ENCODE measurements around the gene CLDN5. TPM values are rescaled to one million over a fixed set of nuclear protein-coding genes. Genes with fewer than 3 reads are reported as not detected.

Gene CLDN5
- total and polyA plus RNA-seq, 5 experiments from 2014 or later = 0.11 to 0.22 TPM; not detected in 3

DNA sequence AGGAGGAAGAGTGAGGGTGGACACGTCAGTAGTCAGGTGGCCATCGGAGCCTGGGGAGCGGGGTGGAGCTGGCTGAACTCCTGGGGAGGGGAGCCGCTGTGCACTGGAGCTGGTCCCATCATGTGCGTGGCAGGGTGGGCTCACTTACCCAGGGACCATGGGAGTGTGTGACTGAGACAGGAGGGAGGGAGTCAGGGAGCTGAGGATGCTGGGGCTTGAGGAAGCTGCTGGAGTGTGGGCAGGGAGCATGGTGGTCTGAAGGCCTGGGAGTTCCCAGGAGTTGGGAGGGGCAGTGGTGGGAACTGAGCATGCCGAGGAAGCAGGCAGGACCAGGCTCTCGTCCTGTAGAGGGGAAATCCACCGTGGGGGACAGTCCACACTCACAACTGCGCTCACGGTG is 18.0 kb downstream of the CLDN5 start:
- peaks cover 12 to 23% (median 15%) of the 10 kb centered on the region in 4 donors for H3K4me1 Mint-ChIP-seq
- no peaks in the 10 kb centered on the region for H3K9me3 Mint-ChIP-seq
- H3K27ac Mint-ChIP-seq = peak overlapping the region in 3 of 10 donors; percentile 87 to 91 (median 89)
- DNase-seq = no peak
- ATAC-seq = no peak
- no peaks in the 10 kb centered on the region for H3K27me3 Mint-ChIP-seq
- POLR2A ChIA-PET = interaction anchor here (1.3 kb wide), 1 partner anchor 27 kb away, joined by 3 read pairs; the partner anchor contains the start of gene CDC45
- no peaks in the 10 kb centered on the region for H3K36me3 Mint-ChIP-seq
- peak overlapping the region in 2 of 10 donors; percentile 40 to 64 for H3K4me3 Mint-ChIP-seq

DNA sequence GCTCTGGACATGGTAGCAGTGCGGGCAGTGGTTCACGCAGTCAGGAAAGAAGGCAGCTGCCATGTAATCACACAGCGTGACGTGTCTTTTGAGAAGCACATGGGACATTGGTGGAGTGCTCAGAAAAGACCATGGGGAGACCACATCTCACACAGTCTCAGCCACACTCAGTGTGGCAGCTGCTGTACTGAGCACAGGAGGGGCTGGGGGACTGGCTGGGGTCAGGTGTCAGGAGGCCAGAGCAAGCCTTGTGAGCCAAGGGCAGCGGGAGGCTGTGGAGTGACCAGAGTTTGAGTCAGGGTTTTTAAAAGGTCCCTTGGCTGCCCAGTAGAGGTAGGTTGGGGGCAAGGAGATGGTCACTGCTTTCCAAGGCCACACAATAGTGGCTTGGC is 18.5 kb downstream of the CLDN5 start:
- POLR2A ChIA-PET = no interaction called here
- Mint-ChIP-seq H3K9me3 (no peaks in the 10 kb centered on the region), H3K36me3 (no peaks in the 10 kb centered on the region), H3K27me3 (no peaks in the 10 kb centered on the region), H3K27ac (peak overlapping the region in 4 of 10 donors; percentile 82 to 91 (median 88)), H3K4me3 (peak overlapping the region in 6 of 10 donors; percentile 22 to 64 (median 56)), H3K4me1 (peaks cover 12 to 23% (median 15%) of the 10 kb centered on the region in 4 donors)
- DNase-seq (no peak), ATAC-seq (peak in 1 of 2 donors; percentile 8)

- Mint-ChIP-seq H3K36me3 (no peaks in the 10 kb centered on the region), H3K9me3 (no peaks in the 10 kb centered on the region), H3K4me3 (peak overlapping the region in 6 of 10 donors; percentile 42 to 64 (median 56)), H3K27me3 (no peaks in the 10 kb centered on the region), H3K27ac (peak overlapping the region in 6 of 10 donors; percentile 24 to 91 (median 84)), H3K4me1 (peaks cover 12 to 23% (median 15%) of the 10 kb centered on the region in 4 donors)
- DNase-seq = peak in 2 of 10 donors; percentile 23 to 26
- ATAC-seq = peak in 1 of 2 donors; percentile 43
- POLR2A ChIA-PET = no interaction called here
These were observed 19.1 kb downstream of the CLDN5 start for GRCh38 chr22:19504900-19505734.

GRCh38 chr22:19503869-19504268 is 20.3 kb downstream of the CLDN5 start:
- DNase-seq (no peak), ATAC-seq (no peak)
- Mint-ChIP-seq H3K36me3 (no peaks in the 10 kb centered on the region), H3K27me3 (no peaks in the 10 kb centered on the region), H3K27ac (no peak overlapping the region), H3K9me3 (no peaks in the 10 kb centered on the region), H3K4me3 (no peak overlapping the region), H3K4me1 (peaks cover 14 to 23% (median 15%) of the 10 kb centered on the region in 4 donors)
- POLR2A ChIA-PET = no interaction called here

DNA sequence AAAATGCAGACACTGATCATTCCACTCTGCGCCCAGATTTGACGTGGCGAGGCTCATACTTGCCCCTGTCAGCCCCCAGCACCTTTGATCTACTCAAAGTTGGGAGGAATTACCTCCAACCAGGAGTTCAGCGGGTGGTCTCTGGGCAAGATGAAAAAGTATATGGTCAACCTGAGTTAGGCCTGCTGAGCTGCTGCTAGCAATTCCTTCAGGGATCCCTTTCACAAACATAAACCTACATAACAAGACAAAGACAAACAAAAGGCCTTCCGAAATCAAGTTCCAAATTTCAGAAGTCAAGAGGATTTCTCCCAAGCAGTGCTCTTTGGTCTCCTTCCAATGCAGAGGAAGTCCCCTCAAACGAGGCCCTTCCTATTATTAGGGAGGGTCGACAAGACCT is 20.8 kb downstream of the CLDN5 start:
- POLR2A ChIA-PET = no interaction called here
- DNase-seq (no peak), ATAC-seq (no peak)
- H3K36me3 Mint-ChIP-seq = no peaks in the 10 kb centered on the region
- H3K27ac Mint-ChIP-seq = peak overlapping the region in 3 of 10 donors; percentile 5 to 11 (median 5)
- no peaks in the 10 kb centered on the region for H3K9me3 Mint-ChIP-seq
- H3K4me3 Mint-ChIP-seq = no peak overlapping the region
- no peaks in the 10 kb centered on the region for H3K27me3 Mint-ChIP-seq
- H3K4me1 Mint-ChIP-seq = peaks cover 14 to 23% (median 15%) of the 10 kb centered on the region in 4 donors

- Mint-ChIP-seq H3K4me1 (peaks cover 14 to 23% (median 15%) of the 10 kb centered on the region in 4 donors), H3K9me3 (no peaks in the 10 kb centered on the region), H3K27ac (peak overlapping the region in 1 of 10 donors; percentile 7), H3K4me3 (no peak overlapping the region), H3K36me3 (no peaks in the 10 kb centered on the region), H3K27me3 (no peaks in the 10 kb centered on the region)
- POLR2A ChIA-PET = no interaction called here
- ATAC-seq (no peak), DNase-seq (no peak)
These were observed 22.2 kb downstream of the CLDN5 start for GRCh38 chr22:19501897-19502447.

GRCh38 chr22:19499880-19500242 is 24.3 kb downstream of the CLDN5 start:
- Mint-ChIP-seq H3K36me3 (no peaks in the 10 kb centered on the region), H3K9me3 (no peaks in the 10 kb centered on the region), H3K4me3 (no peak overlapping the region), H3K27me3 (no peaks in the 10 kb centered on the region), H3K4me1 (peaks cover 7 to 13% (median 9%) of the 10 kb centered on the region in 4 donors), H3K27ac (no peak overlapping the region)
- ATAC-seq (no peak), DNase-seq (no peak)
- POLR2A ChIA-PET = no interaction called here

DNA sequence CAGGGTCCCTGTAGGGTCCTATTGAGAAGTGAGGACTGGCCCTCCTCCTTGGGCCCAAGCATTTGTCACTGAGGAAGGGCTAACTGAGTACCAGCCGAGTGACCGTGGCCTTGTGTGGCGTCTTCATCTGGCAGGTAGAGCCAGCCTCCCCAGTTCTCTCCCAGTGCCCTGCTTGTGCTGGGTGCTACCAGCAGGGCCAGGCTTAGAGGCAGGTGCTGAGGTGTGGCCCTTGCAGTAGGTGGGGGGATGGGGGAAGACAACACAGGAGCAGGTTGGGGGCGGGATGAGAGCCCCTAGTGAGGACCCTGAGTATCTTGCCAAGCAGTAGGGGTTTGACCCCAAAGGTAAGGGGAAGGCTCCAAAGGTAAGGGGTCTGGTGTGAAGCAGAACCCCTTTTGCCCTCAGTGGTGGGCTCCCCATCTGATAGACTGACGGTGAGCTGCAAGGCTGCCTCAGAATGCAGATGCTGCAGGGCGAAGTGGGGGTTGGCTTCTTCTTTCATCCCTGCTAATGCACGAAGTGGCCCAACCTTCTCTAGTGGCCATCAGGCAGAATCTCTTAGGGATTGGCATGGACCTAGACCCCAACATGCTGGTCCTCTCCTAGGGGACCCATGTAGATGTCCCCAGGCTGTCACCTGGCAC is 24.9 kb downstream of the CLDN5 start:
- Mint-ChIP-seq H3K4me1 (peaks cover 6 to 10% (median 8%) of the 10 kb centered on the region in 4 donors), H3K4me3 (no peak overlapping the region), H3K27ac (no peak overlapping the region), H3K36me3 (no peaks in the 10 kb centered on the region), H3K27me3 (no peaks in the 10 kb centered on the region), H3K9me3 (no peaks in the 10 kb centered on the region)
- DNase-seq (no peak), ATAC-seq (no peak)
- POLR2A ChIA-PET = no interaction called here

- DNase-seq = no peak
- H3K36me3 Mint-ChIP-seq = no peaks in the 10 kb centered on the region
- H3K4me3 Mint-ChIP-seq = no peak overlapping the region
- no peaks in the 10 kb centered on the region for H3K27me3 Mint-ChIP-seq
- no peak overlapping the region for H3K27ac Mint-ChIP-seq
- ATAC-seq = no peak
- peaks cover 6 to 8% (median 8%) of the 10 kb centered on the region in 4 donors for H3K4me1 Mint-ChIP-seq
- H3K9me3 Mint-ChIP-seq = no peaks in the 10 kb centered on the region
- POLR2A ChIA-PET = no interaction called here
These were observed 25.4 kb downstream of the CLDN5 start for GRCh38 chr22:19498866-19499190.

GRCh38 chr22:19498154-19498865 is 25.9 kb downstream of the CLDN5 start:
- DNase-seq = no peak
- Mint-ChIP-seq H3K27me3 (no peaks in the 10 kb centered on the region), H3K9me3 (no peaks in the 10 kb centered on the region), H3K4me1 (peaks cover 6 to 8% (median 8%) of the 10 kb centered on the region in 4 donors), H3K36me3 (no peaks in the 10 kb centered on the region), H3K4me3 (no peak overlapping the region), H3K27ac (peak overlapping the region in 2 of 10 donors; percentile 10 to 21)
- ATAC-seq = no peak
- POLR2A ChIA-PET = no interaction called here

DNA sequence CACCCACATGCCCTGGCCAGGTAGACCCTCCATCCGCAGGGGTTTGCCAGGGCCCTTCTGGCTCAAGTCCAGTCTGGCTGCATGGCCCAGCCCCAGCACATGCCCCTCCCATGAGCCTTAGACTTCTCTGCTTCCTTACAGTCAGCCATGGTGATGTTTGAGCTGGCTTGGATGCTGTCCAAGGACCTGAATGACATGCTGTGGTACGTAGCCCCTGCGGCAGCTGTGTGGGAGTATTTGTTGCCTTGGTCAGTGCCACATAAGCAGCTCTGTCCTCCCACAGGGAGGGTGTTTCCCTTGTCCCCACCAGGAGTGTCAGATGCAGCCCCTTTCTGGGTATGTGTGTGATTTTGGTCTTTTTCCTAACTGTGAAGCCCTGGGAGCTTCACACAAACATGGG is 27.0 kb downstream of the CLDN5 start:
- DNase-seq (no peak), ATAC-seq (no peak)
- peaks cover 6 to 8% (median 8%) of the 10 kb centered on the region in 4 donors for H3K4me1 Mint-ChIP-seq
- no peaks in the 10 kb centered on the region for H3K27me3 Mint-ChIP-seq
- H3K9me3 Mint-ChIP-seq = no peaks in the 10 kb centered on the region
- no peaks in the 10 kb centered on the region for H3K36me3 Mint-ChIP-seq
- POLR2A ChIA-PET = interaction anchor here (0.9 kb wide), 1 partner anchor 133 kb away, joined by 3 read pairs; no protein-coding TSS in a partner anchor
- peak overlapping the region in 2 of 10 donors; percentile 22 to 35 for H3K27ac Mint-ChIP-seq
- H3K4me3 Mint-ChIP-seq = no peak overlapping the region

- ATAC-seq (no peak), DNase-seq (no peak)
- H3K36me3 Mint-ChIP-seq = no peaks in the 10 kb centered on the region
- POLR2A ChIA-PET = interaction anchor here (0.8 to 1.3 kb wide), 3 partner anchors 100 to 135 kb away, joined by 3 to 7 read pairs (median 6); no protein-coding TSS in a partner anchor
- no peak overlapping the region for H3K4me3 Mint-ChIP-seq
- H3K9me3 Mint-ChIP-seq = no peaks in the 10 kb centered on the region
- H3K27me3 Mint-ChIP-seq = no peaks in the 10 kb centered on the region
- H3K4me1 Mint-ChIP-seq = peaks cover 6 to 8% (median 8%) of the 10 kb centered on the region in 4 donors
- H3K27ac Mint-ChIP-seq = peak overlapping the region in 6 of 10 donors; percentile 19 to 91 (median 84)
These were observed 27.9 kb downstream of the CLDN5 start for GRCh38 chr22:19496324-19496630.

Measured in naive thymus-derived CD8-positive, alpha-beta T cell (primary cell).